SU-DHL-6 (cell line): ENCODE data around the gene HDAC7.

Source experiments
- H2AFZ ChIP-seq: fragments of 200-600 bp; sonication (generic); 2 replicates; pipeline ENCODE4 v1.6.1; 2014; ENCODE audit warnings: low read depth, mild to moderate bottlenecking, moderate library complexity, mixed read lengths, antibody characterized with exemption, low read length; ENCODE audit not compliant: severe bottlenecking
- H3F3A ChIP-seq: fragments of 200-600 bp; shearing (Covaris generic); 2 replicates; pipeline ENCODE4 v1.6.0; 2016; ENCODE audit warnings: antibody characterized with exemption, mild to moderate bottlenecking; ENCODE audit not compliant: insufficient read depth
- H3K27ac ChIP-seq: fragments of 200-600 bp; sonication (generic); 2 replicates; pipeline ENCODE4 v1.5.1; 2016; ENCODE audit warnings: low read depth, mild to moderate bottlenecking, low read length, moderate library complexity, mixed read lengths
- H3K27me3 ChIP-seq: fragments of 200-600 bp; sonication (generic), shearing (Covaris generic); 2 replicates; pipeline ENCODE4 v1.6.0; 2014; ENCODE audit warnings: mild to moderate bottlenecking, low read length
- H3K36me3 ChIP-seq: fragments of 200-600 bp; sonication (generic); 2 replicates; pipeline ENCODE4 v1.6.1; 2014; ENCODE audit warnings: mild to moderate bottlenecking, low read length, mixed read lengths
- H3K4me2 ChIP-seq: fragments of 300-600, 200-600 bp; shearing (Covaris generic), sonication (generic); 2 replicates; pipeline ENCODE4 v1.6.0; 2014; ENCODE audit warnings: low read length, low read depth, mild to moderate bottlenecking; ENCODE audit not compliant: poor library complexity, severe bottlenecking
- H3K4me3 ChIP-seq: fragments of 200-600 bp; sonication (generic); 2 replicates; pipeline ENCODE4 v1.5.1; 2014; ENCODE audit warnings: antibody characterized with exemption, low read length, mild to moderate bottlenecking, mixed read lengths; ENCODE audit not compliant: insufficient read depth, poor library complexity, severe bottlenecking
- H3K79me2 ChIP-seq: fragments of 200-600 bp; sonication (generic); 2 replicates; pipeline ENCODE4 v1.6.1; 2014; ENCODE audit warnings: mild to moderate bottlenecking, low read length, moderate library complexity; ENCODE audit not compliant: insufficient read depth
- H3K9ac ChIP-seq: fragments of 200-600 bp; sonication (generic); 2 replicates; pipeline ENCODE4 v1.7.0; 2014; ENCODE audit warnings: mild to moderate bottlenecking, low read length
- H3K9me2 ChIP-seq: fragments of 200-600 bp; sonication (generic); replicated peaks from 2 replicates; pipeline ENCODE4 v1.6.1; 2014; ENCODE audit warnings: low read length; ENCODE audit not compliant: insufficient read depth
- H3K9me3 ChIP-seq: fragments of 200-600 bp; sonication (generic); 2 replicates; pipeline ENCODE4 v1.6.1; 2014; ENCODE audit warnings: low read length, mixed read lengths; ENCODE audit not compliant: insufficient read depth
- H4K20me1 ChIP-seq: fragments of 200-600 bp; sonication (generic); 2 replicates; pipeline ENCODE4 v1.6.1; 2014; ENCODE audit warnings: low read depth, mild to moderate bottlenecking, antibody characterized with exemption, low read length, moderate library complexity, mixed read lengths
- EZH2phosphoT487 ChIP-seq: fragments of 200-600 bp; sonication (generic), shearing (Covaris generic); conservative IDR thresholded peaks from 2 replicates; pipeline ENCODE4 v1.6.1; 2018; ENCODE audit warnings: mild to moderate bottlenecking, antibody characterized with exemption, low read length, moderate library complexity, mixed read lengths
- TF ChIP-seq, protein P1 (sequence below): fragments of 200-600 bp; sonication (generic); IDR thresholded peaks from one replicate; pipeline ENCODE4 v1.5.1; 2017; ENCODE audit warnings: antibody characterized with exemption, mild to moderate bottlenecking, low read length, moderate library complexity; ENCODE audit not compliant: insufficient read depth, poor library complexity, severe bottlenecking

HDAC7 gene

DNA sequence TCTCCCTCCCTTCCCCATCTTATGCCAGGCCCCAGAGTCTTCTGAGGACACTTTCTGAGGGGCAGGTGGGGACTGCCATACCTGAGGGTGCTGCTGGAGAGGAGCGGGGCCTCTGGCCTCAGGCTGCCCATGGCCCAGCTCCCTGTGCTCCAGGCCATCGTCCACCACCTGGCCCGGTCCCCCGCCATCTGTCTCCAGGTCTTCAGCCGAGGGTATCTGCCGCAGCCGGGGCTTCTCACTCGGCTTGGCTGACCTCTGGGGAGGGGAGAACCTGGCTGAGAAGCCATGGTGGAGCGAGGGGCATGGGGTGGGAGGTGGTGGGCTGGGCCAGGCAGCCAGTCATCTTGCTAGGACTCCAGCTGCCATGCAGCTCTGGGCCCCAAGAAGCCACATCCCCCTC, 25.0 kb downstream of the HDAC7 start:
- peaks cover 4% of the 10 kb centered on the region; the same call in 1 of the 2 replicates for H3K36me3 ChIP-seq
- H3K9ac ChIP-seq = no peak overlapping the region
- H3K9me3 ChIP-seq = no peaks in the 10 kb centered on the region

GRCh38 chr12:47793015-47793681, 26.6 kb downstream of the HDAC7 start:
- Histone ChIP-seq H2AFZ (no peak overlapping the region), H3K9me2 (no peaks in the 10 kb centered on the region), H3K4me3 (no peak overlapping the region), H3K27me3 (no peaks in the 10 kb centered on the region), H3K9me3 (no peaks in the 10 kb centered on the region), H3F3A (no peaks in the 10 kb centered on the region), H3K9ac (no peak overlapping the region), H3K79me2 (no peaks in the 10 kb centered on the region), H4K20me1 (no peaks in the 10 kb centered on the region), H3K27ac (no peak overlapping the region), H3K4me2 (no peak overlapping the region), H3K36me3 (peaks cover 4% of the 10 kb centered on the region; the same call in 1 of the 2 replicates)
- TF ChIP-seq, protein P1, sequence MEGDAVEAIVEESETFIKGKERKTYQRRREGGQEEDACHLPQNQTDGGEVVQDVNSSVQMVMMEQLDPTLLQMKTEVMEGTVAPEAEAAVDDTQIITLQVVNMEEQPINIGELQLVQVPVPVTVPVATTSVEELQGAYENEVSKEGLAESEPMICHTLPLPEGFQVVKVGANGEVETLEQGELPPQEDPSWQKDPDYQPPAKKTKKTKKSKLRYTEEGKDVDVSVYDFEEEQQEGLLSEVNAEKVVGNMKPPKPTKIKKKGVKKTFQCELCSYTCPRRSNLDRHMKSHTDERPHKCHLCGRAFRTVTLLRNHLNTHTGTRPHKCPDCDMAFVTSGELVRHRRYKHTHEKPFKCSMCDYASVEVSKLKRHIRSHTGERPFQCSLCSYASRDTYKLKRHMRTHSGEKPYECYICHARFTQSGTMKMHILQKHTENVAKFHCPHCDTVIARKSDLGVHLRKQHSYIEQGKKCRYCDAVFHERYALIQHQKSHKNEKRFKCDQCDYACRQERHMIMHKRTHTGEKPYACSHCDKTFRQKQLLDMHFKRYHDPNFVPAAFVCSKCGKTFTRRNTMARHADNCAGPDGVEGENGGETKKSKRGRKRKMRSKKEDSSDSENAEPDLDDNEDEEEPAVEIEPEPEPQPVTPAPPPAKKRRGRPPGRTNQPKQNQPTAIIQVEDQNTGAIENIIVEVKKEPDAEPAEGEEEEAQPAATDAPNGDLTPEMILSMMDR = no peak
- no peak for TF ChIP-seq EZH2phosphoT487

More for the DNA sequence above, 25.0 kb downstream of the HDAC7 start:
- no peak for TF ChIP-seq EZH2phosphoT487
- no peaks in the 10 kb centered on the region for H3K79me2 ChIP-seq
- H2AFZ ChIP-seq = no peak overlapping the region
- H3F3A ChIP-seq = no peaks in the 10 kb centered on the region
- H3K4me3 ChIP-seq = no peak overlapping the region
- H4K20me1 ChIP-seq = no peaks in the 10 kb centered on the region
- H3K27me3 ChIP-seq = no peaks in the 10 kb centered on the region
- H3K4me2 ChIP-seq = no peak overlapping the region
- H3K27ac ChIP-seq = no peak overlapping the region
- no peaks in the 10 kb centered on the region for H3K9me2 ChIP-seq

- no peak overlapping the region for H3K27ac ChIP-seq
- H3K9me2 ChIP-seq = no peaks in the 10 kb centered on the region
- no peak for TF ChIP-seq EZH2phosphoT487
- TF ChIP-seq, protein P1 = no peak
- no peak overlapping the region for H2AFZ ChIP-seq
- no peak overlapping the region for H3K4me2 ChIP-seq
- no peaks in the 10 kb centered on the region for H4K20me1 ChIP-seq
- H3K9me3 ChIP-seq = no peaks in the 10 kb centered on the region
- H3K4me3 ChIP-seq = no peak overlapping the region
- H3K27me3 ChIP-seq = no peaks in the 10 kb centered on the region
- no peaks in the 10 kb centered on the region for H3K79me2 ChIP-seq
- H3K36me3 ChIP-seq = peaks cover 4% of the 10 kb centered on the region; the same call in 1 of the 2 replicates
- H3K9ac ChIP-seq = no peak overlapping the region
- no peaks in the 10 kb centered on the region for H3F3A ChIP-seq
These were observed 27.8 kb downstream of the HDAC7 start for GRCh38 chr12:47791874-47792273.

DNA sequence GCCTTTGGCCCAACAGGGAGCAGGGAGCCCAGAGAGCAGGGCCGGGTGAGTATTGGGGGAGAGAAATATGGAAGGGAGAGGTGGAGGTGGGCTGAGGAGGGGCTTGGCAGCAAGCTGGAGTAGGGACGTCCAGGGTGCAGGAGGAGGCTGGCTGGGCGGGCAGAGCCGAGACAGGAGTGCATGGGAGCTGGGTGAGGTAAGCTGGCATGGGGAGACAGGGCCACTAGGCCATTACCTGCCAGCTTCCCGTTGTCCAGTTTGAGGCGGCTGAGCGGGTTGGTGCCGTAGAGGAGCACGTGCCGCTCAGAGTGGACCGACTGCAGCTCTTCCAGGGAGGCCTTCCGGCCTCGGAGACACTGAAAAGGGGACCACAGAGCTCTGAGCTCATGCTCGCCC, 28.4 kb downstream of the HDAC7 start:
- Histone ChIP-seq H3K4me3 (no peak overlapping the region), H3K9ac (no peak overlapping the region), H3K9me2 (no peaks in the 10 kb centered on the region), H3K4me2 (no peak overlapping the region), H3K9me3 (no peaks in the 10 kb centered on the region), H3K27ac (no peak overlapping the region), H2AFZ (no peak overlapping the region), H3K36me3 (peaks cover 4% of the 10 kb centered on the region; the same call in 1 of the 2 replicates), H3K27me3 (no peaks in the 10 kb centered on the region), H3K79me2 (no peaks in the 10 kb centered on the region), H4K20me1 (no peaks in the 10 kb centered on the region), H3F3A (no peaks in the 10 kb centered on the region)
- TF ChIP-seq, protein P1 = no peak
- TF ChIP-seq EZH2phosphoT487 = no peak
